Mammary epithelial cell (primary cell): ENCODE measurements around the gene RFX8.

Experiments
- EZH2 ChIP-seq: IDR thresholded peaks from 2 replicates; pipeline ENCODE4 v1.6.1; 2012; ENCODE audit warnings: low read length, inconsistent platforms, borderline replicate concordance
- TF ChIP-seq, protein P1 (sequence below), 2 donors: IDR thresholded peaks in 1 of 2; conservative IDR thresholded peaks in 1 of 2; 2 replicates each; pipeline ENCODE4 v1.5.1; 2011 to 2012; ENCODE audit warnings: inconsistent platforms in 2 of 2, low read length in 2 of 2, mild to moderate bottlenecking in 2 of 2, control low read depth in 1 of 2, low read depth in 1 of 2; ENCODE audit not compliant: insufficient read depth in 1 of 2; ENCODE audit errors: extremely low read depth in 1 of 2

DNA sequence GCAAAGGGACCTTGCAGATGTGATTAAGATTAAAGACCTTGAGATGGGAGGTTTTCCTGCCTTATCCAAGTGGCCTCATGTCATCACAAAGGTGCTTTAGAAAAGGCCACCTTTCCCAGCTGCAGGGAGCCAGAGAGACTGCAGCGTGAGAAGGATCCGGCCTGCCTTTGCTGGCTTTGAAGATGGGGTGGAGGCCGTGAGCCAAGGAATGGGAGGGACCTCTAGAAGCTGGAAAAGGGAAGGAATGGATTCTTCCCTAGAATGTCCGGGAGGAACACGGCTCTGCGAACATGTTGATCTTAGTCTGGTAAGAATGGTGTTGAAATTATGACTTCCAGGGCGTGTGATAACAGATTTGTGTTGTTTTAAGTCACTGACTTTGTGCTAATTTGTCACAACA, 47.7 kb downstream of the RFX8 start:
- TF ChIP-seq, protein P1, sequence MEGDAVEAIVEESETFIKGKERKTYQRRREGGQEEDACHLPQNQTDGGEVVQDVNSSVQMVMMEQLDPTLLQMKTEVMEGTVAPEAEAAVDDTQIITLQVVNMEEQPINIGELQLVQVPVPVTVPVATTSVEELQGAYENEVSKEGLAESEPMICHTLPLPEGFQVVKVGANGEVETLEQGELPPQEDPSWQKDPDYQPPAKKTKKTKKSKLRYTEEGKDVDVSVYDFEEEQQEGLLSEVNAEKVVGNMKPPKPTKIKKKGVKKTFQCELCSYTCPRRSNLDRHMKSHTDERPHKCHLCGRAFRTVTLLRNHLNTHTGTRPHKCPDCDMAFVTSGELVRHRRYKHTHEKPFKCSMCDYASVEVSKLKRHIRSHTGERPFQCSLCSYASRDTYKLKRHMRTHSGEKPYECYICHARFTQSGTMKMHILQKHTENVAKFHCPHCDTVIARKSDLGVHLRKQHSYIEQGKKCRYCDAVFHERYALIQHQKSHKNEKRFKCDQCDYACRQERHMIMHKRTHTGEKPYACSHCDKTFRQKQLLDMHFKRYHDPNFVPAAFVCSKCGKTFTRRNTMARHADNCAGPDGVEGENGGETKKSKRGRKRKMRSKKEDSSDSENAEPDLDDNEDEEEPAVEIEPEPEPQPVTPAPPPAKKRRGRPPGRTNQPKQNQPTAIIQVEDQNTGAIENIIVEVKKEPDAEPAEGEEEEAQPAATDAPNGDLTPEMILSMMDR (conservative IDR thresholded peaks at IDR 0.05 in 1 of 2, IDR thresholded peaks at IDR 0.05 in 1 of 2; ENCODE audit: extremely low read depth in 1 of 2, insufficient read depth in 1 of 2, low read depth in 1 of 2, low read length in 2 of 2) = no peak
- no peak for TF ChIP-seq EZH2
